ENCODE measurements around the gene RNASE9. TPM values are rescaled to one million over a fixed set of nuclear protein-coding genes. Genes with fewer than 3 reads are reported as not detected.
"Not testable (repeated sequence)": the region's sequence is repeated elsewhere in the genome, so short reads cannot be mapped to it uniquely, and the experiment has no call there.

RNASE9 gene
- total and polyA plus RNA-seq, 4 donors = not detected

GRCh38 chr14:20530771-20531571 is 29.9 kb downstream of the RNASE9 start:
- H3K4me3 ChIP-seq (ENCODE audit: low read depth, low read length) = no peak overlapping the region
- DNase-seq (ENCODE audit: low read depth in 4 of 6, low spot score in 6 of 6) = peak; percentile 1 to 87 (median 29)
- no peaks in the 10 kb centered on the region for H3K36me3 ChIP-seq (ENCODE audit: control insufficient read depth, insufficient read depth, low read length)
- H3K9me3 ChIP-seq (ENCODE audit: control insufficient read depth, insufficient read depth, low read length) = no peaks in the 10 kb centered on the region
- 52% methylated on average over 3 of the region's 8 CpGs for WGBS (ENCODE audit: insufficient coverage)
- no peaks in the 10 kb centered on the region for H3K4me1 ChIP-seq (ENCODE audit: control insufficient read depth, insufficient read depth, low read length)
- no peaks in the 10 kb centered on the region for H3K27me3 ChIP-seq (ENCODE audit: control insufficient read depth, insufficient read depth, low read length)
- H3K27ac ChIP-seq (ENCODE audit: low read depth, low read length) = no peak overlapping the region

GRCh38 chr14:20529806-20530205 is 31.0 kb downstream of the RNASE9 start:
- H3K4me3 ChIP-seq (ENCODE audit: low read depth, low read length) = no peak overlapping the region
- H3K27ac ChIP-seq (ENCODE audit: low read depth, low read length) = no peak overlapping the region
- 60% methylated on average over 1 of the region's 3 CpGs for WGBS (ENCODE audit: insufficient coverage)
- H3K9me3 ChIP-seq (ENCODE audit: control insufficient read depth, insufficient read depth, low read length) = no peaks in the 10 kb centered on the region
- no peak for DNase-seq (ENCODE audit: low read depth in 4 of 6, low spot score in 6 of 6)
- H3K27me3 ChIP-seq (ENCODE audit: control insufficient read depth, insufficient read depth, low read length) = no peaks in the 10 kb centered on the region
- H3K4me1 ChIP-seq (ENCODE audit: control insufficient read depth, insufficient read depth, low read length) = no peaks in the 10 kb centered on the region
- H3K36me3 ChIP-seq (ENCODE audit: control insufficient read depth, insufficient read depth, low read length) = no peaks in the 10 kb centered on the region

- Histone ChIP-seq H3K27me3 (ENCODE audit: control insufficient read depth, insufficient read depth, low read length) (no peaks in the 10 kb centered on the region), H3K4me3 (ENCODE audit: low read depth, low read length) (no peak overlapping the region), H3K9me3 (ENCODE audit: control insufficient read depth, insufficient read depth, low read length) (no peaks in the 10 kb centered on the region), H3K36me3 (ENCODE audit: control insufficient read depth, insufficient read depth, low read length) (no peaks in the 10 kb centered on the region), H3K4me1 (ENCODE audit: control insufficient read depth, insufficient read depth, low read length) (no peaks in the 10 kb centered on the region), H3K27ac (ENCODE audit: low read depth, low read length) (no peak overlapping the region)
- 89% methylated on average over 1 of the region's 2 CpGs for WGBS (ENCODE audit: insufficient coverage)
- DNase-seq (ENCODE audit: low read depth in 4 of 6, low spot score in 6 of 6) = no peak
Observed at GRCh38 chr14:20524027-20524426, 36.8 kb downstream of the RNASE9 start.

DNA sequence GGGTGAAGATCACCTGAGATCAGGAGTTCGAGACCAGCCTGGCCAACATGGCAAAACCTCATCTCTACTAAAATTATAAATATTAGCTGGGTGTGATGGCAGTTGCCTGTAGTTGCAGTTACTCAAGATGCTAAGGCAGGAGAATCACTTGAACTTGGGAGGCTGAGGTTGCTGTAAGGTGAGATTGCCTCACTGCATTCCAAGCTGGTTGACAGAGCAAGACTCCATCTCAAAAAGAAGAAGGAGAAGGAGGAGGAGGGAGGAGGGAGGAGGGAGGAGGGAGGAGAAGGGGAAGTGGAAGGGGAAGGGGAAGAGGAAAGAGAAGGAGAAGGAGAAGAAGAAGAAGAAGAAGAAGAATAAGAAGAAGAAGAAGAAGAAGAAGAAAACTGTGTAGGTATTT is 38.5 kb downstream of the RNASE9 start:
- Histone ChIP-seq H3K9me3 (ENCODE audit: control insufficient read depth, insufficient read depth, low read length) (no peaks in the 10 kb centered on the region), H3K4me1 (ENCODE audit: control insufficient read depth, insufficient read depth, low read length) (no peaks in the 10 kb centered on the region), H3K27me3 (ENCODE audit: control insufficient read depth, insufficient read depth, low read length) (no peaks in the 10 kb centered on the region), H3K4me3 (ENCODE audit: low read depth, low read length) (no peak overlapping the region), H3K27ac (ENCODE audit: low read depth, low read length) (no peak overlapping the region), H3K36me3 (ENCODE audit: control insufficient read depth, insufficient read depth, low read length) (no peaks in the 10 kb centered on the region)
- DNase-seq (ENCODE audit: low read depth in 4 of 6, low spot score in 6 of 6) = no peak
- WGBS (ENCODE audit: insufficient coverage) = no CpG with 5 or more reads among the region's 1 CpG

DNA sequence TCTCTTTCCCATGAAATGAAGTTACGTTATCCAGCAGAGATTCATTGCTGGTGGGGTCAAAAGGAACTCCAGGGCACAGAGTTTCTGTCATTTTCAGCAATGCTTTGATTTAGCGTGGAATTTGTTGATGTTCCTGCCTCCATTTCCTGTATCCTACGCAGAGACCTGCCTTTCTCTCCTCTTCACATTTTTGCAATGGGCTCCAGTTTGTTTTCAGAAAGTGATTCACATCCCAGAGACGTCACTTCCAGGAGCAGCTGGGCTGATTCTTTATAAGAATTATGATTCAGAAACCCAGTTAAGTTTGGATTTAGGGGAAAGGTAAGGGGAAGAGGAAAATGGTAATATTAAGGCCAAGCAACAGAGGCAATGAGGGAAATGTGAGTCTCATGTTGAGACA is 43.9 kb downstream of the RNASE9 start:
- DNase-seq (ENCODE audit: low read depth in 4 of 6, low spot score in 6 of 6) = no peak
- Histone ChIP-seq H3K9me3 (ENCODE audit: control insufficient read depth, insufficient read depth, low read length) (no peaks in the 10 kb centered on the region), H3K36me3 (ENCODE audit: control insufficient read depth, insufficient read depth, low read length) (no peaks in the 10 kb centered on the region), H3K4me3 (ENCODE audit: low read depth, low read length) (no peak overlapping the region), H3K27ac (ENCODE audit: low read depth, low read length) (no peak overlapping the region), H3K4me1 (ENCODE audit: control insufficient read depth, insufficient read depth, low read length) (no peaks in the 10 kb centered on the region), H3K27me3 (ENCODE audit: control insufficient read depth, insufficient read depth, low read length) (no peaks in the 10 kb centered on the region)
- 87% methylated on average over 4 of the region's 4 CpGs for WGBS (ENCODE audit: insufficient coverage)

GRCh38 chr14:20515846-20516245 is 45.0 kb downstream of the RNASE9 start:
- DNase-seq (ENCODE audit: low read depth in 4 of 6, low spot score in 6 of 6) = no peak
- no peaks in the 10 kb centered on the region for H3K36me3 ChIP-seq (ENCODE audit: control insufficient read depth, insufficient read depth, low read length)
- no peaks in the 10 kb centered on the region for H3K9me3 ChIP-seq (ENCODE audit: control insufficient read depth, insufficient read depth, low read length)
- H3K27ac ChIP-seq (ENCODE audit: low read depth, low read length) = no peak overlapping the region
- no peaks in the 10 kb centered on the region for H3K27me3 ChIP-seq (ENCODE audit: control insufficient read depth, insufficient read depth, low read length)
- H3K4me1 ChIP-seq (ENCODE audit: control insufficient read depth, insufficient read depth, low read length) = no peaks in the 10 kb centered on the region
- H3K4me3 ChIP-seq (ENCODE audit: low read depth, low read length) = no peak overlapping the region
- whole genome bisulfite sequencing (ENCODE audit: insufficient coverage) = 58% methylated on average over 2 of the region's 4 CpGs

GRCh38 chr14:20512177-20512905 is 48.5 kb downstream of the RNASE9 start:
- Histone ChIP-seq H3K36me3 (ENCODE audit: control insufficient read depth, insufficient read depth, low read length) (no peaks in the 10 kb centered on the region), H3K27me3 (ENCODE audit: control insufficient read depth, insufficient read depth, low read length) (no peaks in the 10 kb centered on the region), H3K4me3 (ENCODE audit: low read depth, low read length) (no peak overlapping the region), H3K27ac (ENCODE audit: low read depth, low read length) (no peak overlapping the region), H3K4me1 (ENCODE audit: control insufficient read depth, insufficient read depth, low read length) (no peaks in the 10 kb centered on the region), H3K9me3 (ENCODE audit: control insufficient read depth, insufficient read depth, low read length) (no peaks in the 10 kb centered on the region)
- 88% methylated on average over 3 of the region's 7 CpGs for WGBS (ENCODE audit: insufficient coverage)
- DNase-seq (ENCODE audit: low read depth in 4 of 6, low spot score in 6 of 6) = no peak

DNA sequence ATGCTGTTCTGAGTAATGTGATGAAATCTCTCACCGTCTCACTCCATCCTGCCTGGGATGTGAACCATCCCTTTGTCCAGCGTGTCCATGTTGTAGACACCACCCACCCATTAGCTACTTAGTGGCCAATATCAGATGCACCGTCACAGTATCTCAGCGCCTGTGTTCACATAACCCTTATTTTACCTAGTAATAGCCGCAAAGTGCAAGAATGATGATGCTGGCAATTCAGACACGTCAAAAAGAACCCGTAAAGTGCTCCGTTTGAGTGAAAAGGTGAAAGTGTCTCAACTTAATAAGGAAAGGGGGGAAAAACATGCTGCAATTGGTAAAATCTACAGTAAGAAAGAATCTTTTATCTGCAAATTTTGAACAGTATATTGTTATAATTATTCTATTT is 52.5 kb downstream of the RNASE9 start:
- WGBS (ENCODE audit: insufficient coverage) = 81% methylated on average over 2 of the region's 8 CpGs
- no peaks in the 10 kb centered on the region for H3K27me3 ChIP-seq (ENCODE audit: control insufficient read depth, insufficient read depth, low read length)
- H3K4me1 ChIP-seq (ENCODE audit: control insufficient read depth, insufficient read depth, low read length) = no peaks in the 10 kb centered on the region
- H3K36me3 ChIP-seq (ENCODE audit: control insufficient read depth, insufficient read depth, low read length) = no peaks in the 10 kb centered on the region
- DNase-seq (ENCODE audit: low read depth in 4 of 6, low spot score in 6 of 6) = no peak
- H3K27ac ChIP-seq (ENCODE audit: low read depth, low read length) = no peak overlapping the region
- no peaks in the 10 kb centered on the region for H3K9me3 ChIP-seq (ENCODE audit: control insufficient read depth, insufficient read depth, low read length)
- no peak overlapping the region for H3K4me3 ChIP-seq (ENCODE audit: low read depth, low read length)

GRCh38 chr14:20507537-20507936 is 53.3 kb downstream of the RNASE9 start:
- no CpG with 5 or more reads among the region's 3 CpGs for WGBS (ENCODE audit: insufficient coverage)
- H3K36me3 ChIP-seq (ENCODE audit: control insufficient read depth, insufficient read depth, low read length); H3K9me3 ChIP-seq (ENCODE audit: control insufficient read depth, insufficient read depth, low read length); H3K4me3 ChIP-seq (ENCODE audit: low read depth, low read length); H3K27me3 ChIP-seq (ENCODE audit: control insufficient read depth, insufficient read depth, low read length); H3K4me1 ChIP-seq (ENCODE audit: control insufficient read depth, insufficient read depth, low read length); H3K27ac ChIP-seq (ENCODE audit: low read depth, low read length); DNase-seq (ENCODE audit: low read depth in 4 of 6, low spot score in 6 of 6): not testable (repeated sequence)

- not testable (repeated sequence) for H3K27ac ChIP-seq (ENCODE audit: low read depth, low read length); H3K36me3 ChIP-seq (ENCODE audit: control insufficient read depth, insufficient read depth, low read length); H3K4me1 ChIP-seq (ENCODE audit: control insufficient read depth, insufficient read depth, low read length); H3K4me3 ChIP-seq (ENCODE audit: low read depth, low read length); H3K27me3 ChIP-seq (ENCODE audit: control insufficient read depth, insufficient read depth, low read length); H3K9me3 ChIP-seq (ENCODE audit: control insufficient read depth, insufficient read depth, low read length); DNase-seq (ENCODE audit: low read depth in 4 of 6, low spot score in 6 of 6)
- no CpG with 5 or more reads among the region's 30 CpGs for WGBS (ENCODE audit: insufficient coverage)
Observed at GRCh38 chr14:20506752-20507151, 54.1 kb downstream of the RNASE9 start.

All from spinal cord (tissue), 10 donors.